ENCODE measurements around the gene CLCN1.

- TF ChIP-seq CTCF (conservative IDR thresholded peaks at IDR 0.05) (no peak), ZFX (IDR thresholded peaks at IDR 0.05) (no peak)
Measured at GRCh38 chr7:143321242-143321641, 5.3 kb downstream of the CLCN1 start.

Measured in C4-2B (cell line).